HG02623 (cell line): ENCODE data around the gene LAMA1.

Experiments used
- ATAC-seq: cut with Tn5 transposase; IDR thresholded peaks from one replicate; pipeline ENCODE4 v1.9.1; 2021; ENCODE audit warnings: moderate library complexity; ENCODE audit not compliant: unreplicated experiment

Gene LAMA1

DNA sequence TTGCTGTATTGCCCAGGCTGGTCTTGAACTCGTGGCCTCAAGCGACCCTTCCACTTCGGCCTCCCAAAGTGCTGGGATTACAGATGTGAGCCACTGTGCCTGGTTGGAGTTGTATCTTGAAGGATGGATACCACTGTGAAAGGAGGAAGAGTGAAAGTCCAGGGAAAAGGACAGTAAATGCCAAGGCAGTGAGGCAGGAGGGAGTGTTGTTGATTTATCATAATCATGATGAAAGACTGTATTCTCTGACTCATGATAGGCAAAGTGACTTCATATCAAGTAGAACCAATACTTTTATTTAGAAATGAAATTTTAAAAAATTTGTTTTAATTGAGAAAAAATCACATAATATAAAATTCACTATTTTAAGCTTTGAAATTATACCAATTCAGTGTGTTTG is 225.8 kb downstream of the LAMA1 start:
- no peak for ATAC-seq
